Activated T-cell treated with anti-CD3 and anti-CD28 coated beads for 48 hours (primary cell): Measurements from ENCODE around the gene SUN1.
"Not testable (repeated sequence)": the region's sequence is repeated elsewhere in the genome, so short reads cannot be mapped to it uniquely, and the experiment has no call there.

ENCODE experiments used
- DNase-seq: peaks from one replicate; pipeline ENCODE4 v3.0.0-alpha.2; 2020; ENCODE audit warnings: low read depth

SUN1 gene

GRCh38 chr7:832167-832967 lies at the start of gene SUN1:
TSS of gene SUN1 (plus strand) at chr7:832476. CDS start at chr7:832525, 49 bp downstream.
- peak; percentile 59 for DNase-seq

- DNase-seq = no peak
These were observed 49.4 kb upstream of the SUN1 start for GRCh38 chr7:782718-783449.

- DNase-seq = no peak
These were observed 48.5 kb upstream of the SUN1 start for GRCh38 chr7:783556-784490.

GRCh38 chr7:784971-785370 lies 47.3 kb upstream of the SUN1 start:
- no peak for DNase-seq

- no peak for DNase-seq
These were observed 46.9 kb upstream of the SUN1 start for GRCh38 chr7:785416-785815.

GRCh38 chr7:786472-787255 lies 45.6 kb upstream of the SUN1 start:
- peak; percentile 59 for DNase-seq

GRCh38 chr7:787332-788240 lies 44.7 kb upstream of the SUN1 start:
- DNase-seq = no peak

GRCh38 chr7:791519-791918 lies 40.8 kb upstream of the SUN1 start:
- DNase-seq = no peak

GRCh38 chr7:794207-794606 lies 38.1 kb upstream of the SUN1 start:
- DNase-seq = no peak

GRCh38 chr7:794671-795329 lies 37.5 kb upstream of the SUN1 start:
- no peak for DNase-seq

- DNase-seq = not testable (repeated sequence)
These were observed 35.7 kb upstream of the SUN1 start for GRCh38 chr7:796434-797169.

GRCh38 chr7:798921-799470 lies 33.3 kb upstream of the SUN1 start:
- DNase-seq = no peak

- DNase-seq = no peak
These were observed 31.6 kb upstream of the SUN1 start for GRCh38 chr7:800692-801091.

- DNase-seq = not testable (repeated sequence)
These were observed 30.9 kb upstream of the SUN1 start for GRCh38 chr7:801351-801750.

- DNase-seq = no peak
These were observed 30.3 kb upstream of the SUN1 start for GRCh38 chr7:801940-802381.

- DNase-seq = no peak
These were observed 29.6 kb upstream of the SUN1 start for GRCh38 chr7:802500-803242.

- no peak for DNase-seq
These were observed 29.0 kb upstream of the SUN1 start for GRCh38 chr7:803243-803635.

- not testable (repeated sequence) for DNase-seq
These were observed 28.5 kb upstream of the SUN1 start for GRCh38 chr7:803796-804195.
